Activated T-cell treated with anti-CD3 and anti-CD28 coated beads for 48 hours (primary cell): ENCODE results near the gene TMPRSS2.
"Not testable (repeated sequence)": the region's sequence is repeated elsewhere in the genome, so short reads cannot be mapped to it uniquely, and the experiment has no call there.

ENCODE experiments used
- DNase-seq: peaks from one replicate; pipeline ENCODE4 v3.0.0-alpha.2; 2020; ENCODE audit warnings: low read depth

Gene TMPRSS2

GRCh38 chr21:41425954-41426675 lies 81.8 kb downstream of the TMPRSS2 start, which contains the start of gene MX1:
MX1 (plus strand) TSS chr21:41426239; CDS start chr21:41432071, 5,832 bp downstream.
- DNase-seq: peak; percentile 77

GRCh38 chr21:41425588-41425953 lies 82.4 kb downstream of the TMPRSS2 start:
- no peak for DNase-seq

GRCh38 chr21:41423305-41423636 lies 84.7 kb downstream of the TMPRSS2 start:
- not testable (repeated sequence) for DNase-seq

- DNase-seq: no peak
Measured at GRCh38 chr21:41422546-41423304, 85.2 kb downstream of the TMPRSS2 start.

- DNase-seq: not testable (repeated sequence)
Measured at GRCh38 chr21:41420998-41421397, 87.0 kb downstream of the TMPRSS2 start.

- DNase-seq: peak; percentile 13
Measured at GRCh38 chr21:41419921-41420862, 87.8 kb downstream of the TMPRSS2 start.

GRCh38 chr21:41418956-41419680 lies 88.8 kb downstream of the TMPRSS2 start:
- DNase-seq: no peak

- DNase-seq: no peak
Measured at GRCh38 chr21:41418393-41418792, 89.6 kb downstream of the TMPRSS2 start.

GRCh38 chr21:41417505-41417904 lies 90.5 kb downstream of the TMPRSS2 start:
- not testable (repeated sequence) for DNase-seq
